Muscle layer of colon (tissue), 2 donors: ENCODE measurements around the gene RGMA.

Source experiments
- H3K27ac ChIP-seq: one replicate; pipeline ENCODE4 v1.7.0; 2013; ENCODE audit warnings: low read depth, mild to moderate bottlenecking, low read length, moderate library complexity
- H3K27me3 ChIP-seq, 2 donors: one replicate each; pipeline ENCODE4 v1.7.0; 2013; ENCODE audit warnings: low read length in 2 of 2, mild to moderate bottlenecking in 2 of 2; ENCODE audit not compliant: insufficient read depth in 2 of 2, control insufficient read depth in 1 of 2
- H3K36me3 ChIP-seq: one replicate; pipeline ENCODE4 v1.7.0; 2013; ENCODE audit warnings: mild to moderate bottlenecking, low read length; ENCODE audit not compliant: insufficient read depth
- H3K4me1 ChIP-seq: one replicate; pipeline ENCODE4 v1.7.0; 2013; ENCODE audit warnings: mild to moderate bottlenecking, low read length; ENCODE audit not compliant: insufficient read depth
- H3K4me3 ChIP-seq, 2 donors: one replicate each; pipeline ENCODE4 v1.7.0; 2013; ENCODE audit warnings: low read length in 2 of 2, low read depth in 1 of 2, mild to moderate bottlenecking in 1 of 2, moderate library complexity in 1 of 2
- H3K9ac ChIP-seq: one replicate; pipeline ENCODE4 v1.7.0; 2013; ENCODE audit warnings: low read length
- H3K9me3 ChIP-seq: one replicate; pipeline ENCODE4 v1.7.0; 2013; ENCODE audit warnings: mild to moderate bottlenecking, low read length
- donor health status: abdominal sarcoma.
- donor health status: Adenocarcinoma of cecum.

Gene RGMA

GRCh38 chr15:93091465-93091864 is 2.5 kb upstream of the RGMA start:
- no peaks in the 10 kb centered on the region for H3K27me3 ChIP-seq
- H3K4me3 ChIP-seq = no peak overlapping the region
- no peak overlapping the region for H3K27ac ChIP-seq
- H3K9me3 ChIP-seq = no peaks in the 10 kb centered on the region
- peaks cover 19% of the 10 kb centered on the region for H3K4me1 ChIP-seq
- no peak overlapping the region for H3K9ac ChIP-seq
- H3K36me3 ChIP-seq = no peaks in the 10 kb centered on the region

- Histone ChIP-seq H3K27me3 (no peaks in the 10 kb centered on the region), H3K9ac (peak overlapping the region; percentile 23), H3K9me3 (no peaks in the 10 kb centered on the region), H3K27ac (peak overlapping the region; percentile 68), H3K4me3 (peak overlapping the region; percentile 16 to 60), H3K4me1 (peaks cover 36% of the 10 kb centered on the region), H3K36me3 (no peaks in the 10 kb centered on the region)
Measured at GRCh38 chr15:93089727-93090305, 805 bp upstream of the RGMA start.

GRCh38 chr15:93088200-93088980 is 621 bp downstream of the RGMA start:
- Histone ChIP-seq H3K4me1 (peaks cover 45% of the 10 kb centered on the region), H3K4me3 (peak overlapping the region; percentile 69 to 75), H3K36me3 (no peaks in the 10 kb centered on the region), H3K9me3 (no peaks in the 10 kb centered on the region), H3K27me3 (no peaks in the 10 kb centered on the region), H3K27ac (peak overlapping the region; percentile 85), H3K9ac (no peak overlapping the region)

- Histone ChIP-seq H3K9ac (peak overlapping the region; percentile 18), H3K36me3 (no peaks in the 10 kb centered on the region), H3K27ac (peak overlapping the region; percentile 85), H3K4me3 (peak overlapping the region; percentile 69 to 75), H3K4me1 (peaks cover 47% of the 10 kb centered on the region), H3K27me3 (no peaks in the 10 kb centered on the region), H3K9me3 (no peaks in the 10 kb centered on the region)
Measured at GRCh38 chr15:93087825-93088199, 1.2 kb downstream of the RGMA start.

GRCh38 chr15:93086791-93087190 is 2.2 kb downstream of the RGMA start:
- H3K4me1 ChIP-seq = peaks cover 57% of the 10 kb centered on the region
- no peaks in the 10 kb centered on the region for H3K36me3 ChIP-seq
- peak overlapping the region; percentile 85 for H3K27ac ChIP-seq
- no peaks in the 10 kb centered on the region for H3K27me3 ChIP-seq
- peak overlapping the region in 1 of 2 donors; percentile 69 for H3K4me3 ChIP-seq
- peak overlapping the region; percentile 18 for H3K9ac ChIP-seq
- no peaks in the 10 kb centered on the region for H3K9me3 ChIP-seq

- no peaks in the 10 kb centered on the region for H3K36me3 ChIP-seq
- H3K4me3 ChIP-seq = peak overlapping the region in 1 of 2 donors; percentile 46
- peak overlapping the region; percentile 38 for H3K9ac ChIP-seq
- no peaks in the 10 kb centered on the region for H3K27me3 ChIP-seq
- H3K27ac ChIP-seq = peak overlapping the region; percentile 85
- H3K4me1 ChIP-seq = peaks cover 68% of the 10 kb centered on the region
- H3K9me3 ChIP-seq = no peaks in the 10 kb centered on the region
Measured at GRCh38 chr15:93085692-93086091, 3.3 kb downstream of the RGMA start.

- H3K36me3 ChIP-seq = no peaks in the 10 kb centered on the region
- H3K27me3 ChIP-seq = no peaks in the 10 kb centered on the region
- peak overlapping the region; percentile 19 for H3K27ac ChIP-seq
- H3K4me3 ChIP-seq = no peak overlapping the region
- H3K9ac ChIP-seq = no peak overlapping the region
- peaks cover 81% of the 10 kb centered on the region for H3K4me1 ChIP-seq
- no peaks in the 10 kb centered on the region for H3K9me3 ChIP-seq
Measured at GRCh38 chr15:93082861-93083260, 6.2 kb downstream of the RGMA start.

- Histone ChIP-seq H3K4me1 (peaks cover 76% of the 10 kb centered on the region), H3K27ac (peak overlapping the region; percentile 52), H3K4me3 (no peak overlapping the region), H3K9ac (no peak overlapping the region), H3K27me3 (no peaks in the 10 kb centered on the region), H3K9me3 (no peaks in the 10 kb centered on the region), H3K36me3 (no peaks in the 10 kb centered on the region)
Measured at GRCh38 chr15:93081399-93081798, 7.6 kb downstream of the RGMA start.

- Histone ChIP-seq H3K36me3 (no peaks in the 10 kb centered on the region), H3K4me3 (no peak overlapping the region), H3K9me3 (no peaks in the 10 kb centered on the region), H3K9ac (no peak overlapping the region), H3K27me3 (no peaks in the 10 kb centered on the region), H3K4me1 (peaks cover 74% of the 10 kb centered on the region), H3K27ac (peak overlapping the region; percentile 52)
Measured at GRCh38 chr15:93080451-93080850, 8.6 kb downstream of the RGMA start.

GRCh38 chr15:93076875-93077274 is 12.1 kb downstream of the RGMA start:
- Histone ChIP-seq H3K9me3 (no peaks in the 10 kb centered on the region), H3K9ac (no peak overlapping the region), H3K27me3 (peaks cover 0 to 6% of the 10 kb centered on the region in 2 donors), H3K27ac (peak overlapping the region; percentile 61), H3K4me3 (no peak overlapping the region), H3K36me3 (no peaks in the 10 kb centered on the region), H3K4me1 (peaks cover 62% of the 10 kb centered on the region)

- H3K9me3 ChIP-seq = no peaks in the 10 kb centered on the region
- peaks cover 56% of the 10 kb centered on the region for H3K4me1 ChIP-seq
- H3K27ac ChIP-seq = peak overlapping the region; percentile 61
- no peak overlapping the region for H3K4me3 ChIP-seq
- peaks cover 0 to 6% of the 10 kb centered on the region in 2 donors for H3K27me3 ChIP-seq
- H3K9ac ChIP-seq = no peak overlapping the region
- H3K36me3 ChIP-seq = no peaks in the 10 kb centered on the region
Measured at GRCh38 chr15:93076217-93076616, 12.8 kb downstream of the RGMA start.
